HepG2 (cell line): ENCODE data around the gene TAT. TPM values are rescaled to one million over a fixed set of nuclear protein-coding genes. Genes with fewer than 3 reads are reported as not detected.

Source experiments
- BCL6 ChIP-seq: IDR thresholded peaks from 2 replicates; pipeline ENCODE4 v1.6.1; 2016; ENCODE audit warnings: missing genetic modification reagents, missing compliant biosample characterization
- FOXA1 ChIP-seq, 2 experiments: fragments of 450-650 bp in 1 of 2; sonication (generic) in 1 of 2; formaldehyde crosslinking in 1 of 2; IDR thresholded peaks; 2 replicates each; pipeline versions ENCODE4 v1.4.0 to v1.6.1; 2016 to 2020; ENCODE audit warnings: missing genetic modification reagents in 1 of 2
- FOXK1 ChIP-seq: sonication (generic); formaldehyde crosslinking; IDR thresholded peaks from 2 replicates; pipeline ENCODE4 v1.4.0; 2020; ENCODE audit warnings: low read depth, missing genetic modification reagents, borderline replicate concordance
- HNRNPLL ChIP-seq: fragments of 200-400 bp; formaldehyde crosslinking; IDR thresholded peaks from 2 replicates; pipeline ENCODE4 v1.6.1; 2017; ENCODE audit warnings: mild to moderate bottlenecking, low read depth, low read length; ENCODE audit not compliant: poor library complexity, severe bottlenecking
- KDM2A ChIP-seq: sonication (generic); formaldehyde crosslinking; IDR thresholded peaks from 2 replicates; pipeline ENCODE4 v1.4.0; 2020; ENCODE audit warnings: low read depth, missing genetic modification reagents, borderline replicate concordance
- KLF15 ChIP-seq: sonication (generic); formaldehyde crosslinking; IDR thresholded peaks from 2 replicates; pipeline ENCODE4 v1.8.1; 2023; ENCODE audit warnings: borderline replicate concordance, mild to moderate bottlenecking, inconsistent platforms, missing genetic modification reagents, mixed read lengths
- LCORL ChIP-seq, 2 experiments: fragments of 450-650 bp in 1 of 2; sonication (generic) in 1 of 2; formaldehyde crosslinking in 1 of 2; IDR thresholded peaks; 2 replicates each; pipeline versions ENCODE4 v1.5.0 to v1.6.1; 2017 to 2020; ENCODE audit warnings: antibody characterized with exemption in 1 of 2, missing genetic modification reagents in 1 of 2
- MXD4 ChIP-seq: IDR thresholded peaks from 2 replicates; pipeline ENCODE4 v1.6.1; 2016; ENCODE audit warnings: mild to moderate bottlenecking, missing biosample characterization, missing genetic modification reagents
- TBL1XR1 ChIP-seq: fragments of 150-350 bp; IDR thresholded peaks from 2 replicates; pipeline ENCODE4 v1.6.1; 2014; ENCODE audit warnings: borderline replicate concordance, low read length; ENCODE audit not compliant: partially characterized antibody
- TP53 ChIP-seq: sonication (generic); formaldehyde crosslinking; conservative IDR thresholded peaks from 2 replicates; pipeline ENCODE4 v1.4.0; 2020; ENCODE audit warnings: missing genetic modification reagents
- TRIM22 ChIP-seq: fragments of 450-650 bp; IDR thresholded peaks from 2 replicates; pipeline ENCODE4 v1.6.1; 2017
- YEATS4 ChIP-seq: sonication (generic); formaldehyde crosslinking; IDR thresholded peaks from 2 replicates; pipeline ENCODE4 v1.4.0; 2020; ENCODE audit warnings: missing genetic modification reagents, borderline replicate concordance
- ZFP37 ChIP-seq: sonication (generic); formaldehyde crosslinking; IDR thresholded peaks from 2 replicates; pipeline ENCODE4 v1.4.0; 2020; ENCODE audit warnings: missing genetic modification reagents, borderline replicate concordance
- ZNF10 ChIP-seq: sonication (generic); formaldehyde crosslinking; IDR thresholded peaks from 2 replicates; pipeline ENCODE4 v1.4.0; 2020; ENCODE audit warnings: mild to moderate bottlenecking, low read depth, missing genetic modification reagents, borderline replicate concordance
- ZNF615 ChIP-seq: sonication (generic); formaldehyde crosslinking; IDR thresholded peaks from 2 replicates; pipeline ENCODE4 v1.5.0; 2020; ENCODE audit warnings: mild to moderate bottlenecking, missing genetic modification reagents, borderline replicate concordance
- ZNF772 ChIP-seq: sonication (generic); formaldehyde crosslinking; IDR thresholded peaks from 2 replicates; pipeline ENCODE4 v1.5.0; 2020; ENCODE audit warnings: mild to moderate bottlenecking, missing genetic modification reagents
- ZNF839 ChIP-seq: sonication (generic); formaldehyde crosslinking; IDR thresholded peaks from 2 replicates; pipeline ENCODE4 v1.4.0; 2020; ENCODE audit warnings: missing genetic modification reagents, mild to moderate bottlenecking, borderline replicate concordance
- ZSCAN22 ChIP-seq: sonication (generic); formaldehyde crosslinking; IDR thresholded peaks from 2 replicates; pipeline ENCODE4 v1.4.0; 2020; ENCODE audit warnings: mild to moderate bottlenecking, missing genetic modification reagents
- polyA plus RNA-seq, 8 experiments: library from polyadenylated mRNA; depleted of rRNA in 3 of 8; stranded (reverse) in 7 of 8; unstranded in 1 of 8; fragments of >200 nt; fragmentation: Illumina TruSeq in 4 of 8; extraction: Trizol in 4 of 8; gene quantifications; 2 replicates each; pipeline versions ENCODE4 v1.2.1 to v1.2.3, GENCODE V29; 2011 to 2016; ENCODE audit warnings: low read depth in 4 of 8, missing spikeins in 1 of 8, mixed read lengths in 1 of 8; ENCODE audit not compliant: insufficient read depth in 1 of 8
- total RNA-seq, 5 experiments: library from RNA; depleted of rRNA; stranded (reverse); fragments of >200 nt; fragmentation: Illumina TruSeq; extraction: Trizol; gene quantifications; 2 replicates each; pipeline ENCODE4 v1.2.3, GENCODE V29; 2016; ENCODE audit warnings: low read depth in 1 of 5
- TF ChIP-seq, protein P1 (sequence below): sonication (generic); formaldehyde crosslinking; IDR thresholded peaks from 2 replicates; pipeline ENCODE4 v1.4.0; 2020; ENCODE audit warnings: mild to moderate bottlenecking, missing genetic modification reagents
- TF ChIP-seq, protein P2 (sequence below): sonication (generic); formaldehyde crosslinking; IDR thresholded peaks from 2 replicates; pipeline ENCODE4 v1.5.0; 2020; ENCODE audit warnings: mild to moderate bottlenecking, missing genetic modification reagents
- TF ChIP-seq, protein P3 (sequence below): IDR thresholded peaks from 2 replicates; pipeline ENCODE4 v1.6.1; 2012; ENCODE audit warnings: inconsistent platforms

The TAT gene
- total and polyA plus RNA-seq, 2 of the 13 experiments (the other 11 are each of a cell fraction or from before 2014, with no cell fraction given), result 1.6 to 5.8 TPM

DNA sequence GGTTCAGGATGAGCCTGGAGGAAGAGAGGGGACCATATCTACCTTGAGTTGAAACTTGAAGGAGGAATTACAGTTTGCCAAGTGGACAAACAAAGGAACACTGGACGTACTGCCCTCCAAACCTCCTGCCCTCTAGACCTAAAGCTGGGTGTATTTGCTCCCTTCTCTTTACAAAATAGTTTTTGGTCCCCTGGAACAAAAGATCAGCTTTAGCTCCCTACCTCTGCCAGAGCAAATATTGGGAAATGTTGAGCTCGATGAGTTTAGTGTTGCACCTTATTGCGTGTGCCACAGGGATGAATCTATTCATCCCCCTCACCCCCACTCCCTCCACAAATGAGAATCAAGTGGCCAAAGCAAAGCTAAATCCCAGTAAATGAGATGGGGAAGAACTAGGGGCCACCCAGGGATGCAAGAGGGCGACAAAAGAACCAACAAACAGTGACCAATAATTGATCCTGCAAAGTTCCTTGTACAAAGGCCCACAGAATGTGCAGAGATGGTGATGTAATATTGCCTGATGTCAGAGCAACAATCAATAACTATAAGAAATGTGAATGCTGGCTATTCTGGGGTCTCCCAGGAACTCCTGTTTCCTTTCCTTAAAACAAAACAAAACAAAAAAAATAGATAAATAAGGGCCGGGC lies 17.2 kb upstream of the TAT start (continued):
- no peak for TF ChIP-seq ZNF839
- no peak for TF ChIP-seq HNRNPLL
- no peak for TF ChIP-seq KDM2A (CRISPR knock-in tag)
- no peak for TF ChIP-seq KLF15 (CRISPR knock-in tag)
- TF ChIP-seq LCORL (IDR thresholded peaks at IDR 0.05), result peak; percentile 76; the same call in 1 of the 2 replicates
- peak; percentile 97 for TF ChIP-seq LCORL (CRISPR knock-in tag; IDR thresholded peaks at IDR 0.05)
- peak; percentile 62 for TF ChIP-seq TBL1XR1
- no peak for TF ChIP-seq ZNF615
- TF ChIP-seq ZNF10 (CRISPR knock-in tag), result no peak
- no peak for TF ChIP-seq ZFP37 (CRISPR knock-in tag)
- peak; percentile 18; the same call in 1 of the 2 replicates for TF ChIP-seq FOXK1
- no peak for TF ChIP-seq FOXA1 (IDR thresholded peaks at IDR 0.05)
- TF ChIP-seq FOXA1 (CRISPR knock-in tag; IDR thresholded peaks at IDR 0.05), result peak; percentile 89
- no peak for TF ChIP-seq MXD4 (CRISPR knock-in tag)
- no peak for TF ChIP-seq TRIM22
- TF ChIP-seq, protein P1, sequence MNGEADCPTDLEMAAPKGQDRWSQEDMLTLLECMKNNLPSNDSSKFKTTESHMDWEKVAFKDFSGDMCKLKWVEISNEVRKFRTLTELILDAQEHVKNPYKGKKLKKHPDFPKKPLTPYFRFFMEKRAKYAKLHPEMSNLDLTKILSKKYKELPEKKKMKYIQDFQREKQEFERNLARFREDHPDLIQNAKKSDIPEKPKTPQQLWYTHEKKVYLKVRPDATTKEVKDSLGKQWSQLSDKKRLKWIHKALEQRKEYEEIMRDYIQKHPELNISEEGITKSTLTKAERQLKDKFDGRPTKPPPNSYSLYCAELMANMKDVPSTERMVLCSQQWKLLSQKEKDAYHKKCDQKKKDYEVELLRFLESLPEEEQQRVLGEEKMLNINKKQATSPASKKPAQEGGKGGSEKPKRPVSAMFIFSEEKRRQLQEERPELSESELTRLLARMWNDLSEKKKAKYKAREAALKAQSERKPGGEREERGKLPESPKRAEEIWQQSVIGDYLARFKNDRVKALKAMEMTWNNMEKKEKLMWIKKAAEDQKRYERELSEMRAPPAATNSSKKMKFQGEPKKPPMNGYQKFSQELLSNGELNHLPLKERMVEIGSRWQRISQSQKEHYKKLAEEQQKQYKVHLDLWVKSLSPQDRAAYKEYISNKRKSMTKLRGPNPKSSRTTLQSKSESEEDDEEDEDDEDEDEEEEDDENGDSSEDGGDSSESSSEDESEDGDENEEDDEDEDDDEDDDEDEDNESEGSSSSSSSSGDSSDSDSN (CRISPR knock-in tag), result peak; percentile 39; the same call in 1 of the 2 replicates
- peak; percentile 7 for TF ChIP-seq YEATS4
- TF ChIP-seq ZSCAN22 (CRISPR knock-in tag), result no peak
- no peak for TF ChIP-seq TP53
- TF ChIP-seq, protein P2, sequence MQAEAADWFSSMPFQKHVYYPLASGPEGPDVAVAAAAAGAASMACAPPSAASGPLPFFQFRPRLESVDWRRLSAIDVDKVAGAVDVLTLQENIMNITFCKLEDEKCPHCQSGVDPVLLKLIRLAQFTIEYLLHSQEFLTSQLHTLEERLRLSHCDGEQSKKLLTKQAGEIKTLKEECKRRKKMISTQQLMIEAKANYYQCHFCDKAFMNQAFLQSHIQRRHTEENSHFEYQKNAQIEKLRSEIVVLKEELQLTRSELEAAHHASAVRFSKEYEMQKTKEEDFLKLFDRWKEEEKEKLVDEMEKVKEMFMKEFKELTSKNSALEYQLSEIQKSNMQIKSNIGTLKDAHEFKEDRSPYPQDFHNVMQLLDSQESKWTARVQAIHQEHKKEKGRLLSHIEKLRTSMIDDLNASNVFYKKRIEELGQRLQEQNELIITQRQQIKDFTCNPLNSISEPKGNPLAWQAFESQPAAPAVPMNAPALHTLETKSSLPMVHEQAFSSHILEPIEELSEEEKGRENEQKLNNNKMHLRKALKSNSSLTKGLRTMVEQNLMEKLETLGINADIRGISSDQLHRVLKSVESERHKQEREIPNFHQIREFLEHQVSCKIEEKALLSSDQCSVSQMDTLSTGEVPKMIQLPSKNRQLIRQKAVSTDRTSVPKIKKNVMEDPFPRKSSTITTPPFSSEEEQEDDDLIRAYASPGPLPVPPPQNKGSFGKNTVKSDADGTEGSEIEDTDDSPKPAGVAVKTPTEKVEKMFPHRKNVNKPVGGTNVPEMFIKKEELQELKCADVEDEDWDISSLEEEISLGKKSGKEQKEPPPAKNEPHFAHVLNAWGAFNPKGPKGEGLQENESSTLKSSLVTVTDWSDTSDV (CRISPR knock-in tag), result no peak
- 0 out of 2 replicates have a peak, but pooled peaks have one; percentile 45 for TF ChIP-seq ZNF772 (CRISPR knock-in tag)
- TF ChIP-seq BCL6 (CRISPR knock-in tag), result peak; percentile 76
- TF ChIP-seq, protein P3, sequence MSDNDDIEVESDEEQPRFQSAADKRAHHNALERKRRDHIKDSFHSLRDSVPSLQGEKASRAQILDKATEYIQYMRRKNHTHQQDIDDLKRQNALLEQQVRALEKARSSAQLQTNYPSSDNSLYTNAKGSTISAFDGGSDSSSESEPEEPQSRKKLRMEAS, result peak; percentile 38; the same call in 1 of the 2 replicates
